Neural cell (in vitro differentiated cells): ENCODE results near the gene TRIM24. TPM values are rescaled to one million over a fixed set of nuclear protein-coding genes. Genes with fewer than 3 reads are reported as not detected.

ENCODE experiments used
- H2AFZ ChIP-seq: fragments of 200-600, 300-800 bp; sonication (generic), shearing (Covaris generic); 2 replicates; pipeline ENCODE4 v1.6.0; 2014; ENCODE audit warnings: low read depth, mild to moderate bottlenecking, antibody characterized with exemption, low read length, moderate library complexity
- H3F3A ChIP-seq: fragments of 200-600 bp; shearing (Covaris generic); 2 replicates; pipeline ENCODE4 v1.6.1; 2016; ENCODE audit warnings: mild to moderate bottlenecking, moderate library complexity, mixed read lengths, antibody characterized with exemption, low read length; ENCODE audit not compliant: insufficient read depth, poor library complexity, severe bottlenecking
- H3K27ac ChIP-seq: fragments of 200-600, 300-800 bp; sonication (generic), shearing (Covaris generic); 2 replicates; pipeline ENCODE4 v1.5.1; 2014; ENCODE audit warnings: mild to moderate bottlenecking, low read length, moderate library complexity
- H3K27me3 ChIP-seq: fragments of 300-800, 200-600 bp; sonication (generic), shearing (Covaris generic); 2 replicates; pipeline ENCODE4 v1.6.0; 2014; ENCODE audit warnings: mild to moderate bottlenecking, low read depth, low read length, moderate library complexity; ENCODE audit not compliant: insufficient read depth
- H3K36me3 ChIP-seq: fragments of 300-800, 200-600 bp; sonication (generic), shearing (Covaris generic); 2 replicates; pipeline ENCODE4 v1.5.1; 2014; ENCODE audit warnings: mild to moderate bottlenecking, antibody characterized with exemption, low read length, moderate library complexity; ENCODE audit not compliant: insufficient read depth
- H3K4me2 ChIP-seq: fragments of 300-800, 200-600 bp; sonication (generic), shearing (Covaris generic); 2 replicates; pipeline ENCODE4 v1.6.0; 2014; ENCODE audit warnings: mild to moderate bottlenecking, low read length
- H3K4me3 ChIP-seq: fragments of 300-800, 200-600 bp; sonication (generic), shearing (Covaris generic); 2 replicates; pipeline ENCODE4 v1.5.1; 2014; ENCODE audit warnings: mild to moderate bottlenecking, low read length, moderate library complexity
- H3K79me2 ChIP-seq: fragments of 200-600 bp; shearing (Covaris generic); replicated peaks from 2 replicates; pipeline ENCODE4 v1.6.0; 2014; ENCODE audit warnings: mild to moderate bottlenecking, low read length, moderate library complexity; ENCODE audit not compliant: insufficient read depth
- H3K9ac ChIP-seq: fragments of 300-800, 200-600 bp; sonication (generic), shearing (Covaris generic); 2 replicates; pipeline ENCODE4 v1.6.1; 2016; ENCODE audit warnings: mild to moderate bottlenecking, low read length, mixed read lengths
- H3K9me2 ChIP-seq: fragments of 200-600 bp; shearing (Covaris generic); 2 replicates; pipeline ENCODE4 v1.6.1; 2016; ENCODE audit warnings: mild to moderate bottlenecking, low read length, mixed read lengths; ENCODE audit not compliant: insufficient read depth
- H3K9me3 ChIP-seq: fragments of 200-600, 300-800 bp; sonication (generic), shearing (Covaris generic); 2 replicates; pipeline ENCODE4 v1.6.1; 2016; ENCODE audit warnings: mild to moderate bottlenecking, mixed run types, low read length, moderate library complexity, mixed read lengths
- H4K20me1 ChIP-seq: fragments of 200-600 bp; shearing (Covaris generic); 2 replicates; pipeline ENCODE4 v1.6.1; 2016; ENCODE audit warnings: mild to moderate bottlenecking, mixed run types; ENCODE audit not compliant: insufficient read depth
- CTCF ChIP-seq: fragments of 450-650 bp; IDR thresholded peaks from 2 replicates; pipeline ENCODE4 v1.5.1; 2014; ENCODE audit warnings: antibody characterized with exemption, mild to moderate bottlenecking, moderate library complexity; ENCODE audit not compliant: poor library complexity, severe bottlenecking
- EP300 ChIP-seq: fragments of 450-650 bp; conservative IDR thresholded peaks from 2 replicates; pipeline ENCODE4 v1.6.1; 2014; ENCODE audit warnings: antibody characterized with exemption, mild to moderate bottlenecking, moderate library complexity; ENCODE audit not compliant: poor library complexity, severe bottlenecking
- EZH2 ChIP-seq: fragments of 200-600, 300-800 bp; shearing (Covaris generic), sonication (generic); IDR thresholded peaks from 2 replicates; pipeline ENCODE4 v1.6.1; 2014; ENCODE audit warnings: antibody characterized with exemption, low read length, borderline replicate concordance, mild to moderate bottlenecking; ENCODE audit not compliant: insufficient read depth, poor library complexity, severe bottlenecking
- MXI1 ChIP-seq: fragments of 450-650 bp; conservative IDR thresholded peaks from 2 replicates; pipeline ENCODE4 v1.6.1; 2014; ENCODE audit warnings: antibody characterized with exemption, mild to moderate bottlenecking; ENCODE audit not compliant: poor library complexity, severe bottlenecking
- POLR2AphosphoS5 ChIP-seq: IDR thresholded peaks from 2 replicates; pipeline ENCODE4 v1.6.1; 2012
- RAD21 ChIP-seq: fragments of 450-650 bp; conservative IDR thresholded peaks from 2 replicates; pipeline ENCODE4 v1.6.1; 2014; ENCODE audit warnings: antibody characterized with exemption, mild to moderate bottlenecking, moderate library complexity
- REST ChIP-seq: IDR thresholded peaks from 2 replicates; pipeline ENCODE4 v1.6.1; 2012; ENCODE audit warnings: borderline replicate concordance
- SMC3 ChIP-seq: fragments of 450-650 bp; conservative IDR thresholded peaks from 2 replicates; pipeline ENCODE4 v1.6.1; 2014; ENCODE audit warnings: antibody characterized with exemption, mild to moderate bottlenecking, moderate library complexity; ENCODE audit not compliant: poor library complexity
- TAF1 ChIP-seq: IDR thresholded peaks from 2 replicates; pipeline ENCODE4 v1.6.1; 2012; ENCODE audit warnings: low read depth
- polyA plus RNA-seq: library from polyadenylated mRNA; depleted of rRNA; stranded (reverse); fragments of >200 nt; gene quantifications from 2 replicates; pipeline ENCODE4 v1.2.3, GENCODE V29; 2014

The TRIM24 gene
- polyA plus RNA-seq, 1 donor from 2014 or later: 47.1 TPM

- Histone ChIP-seq H3K9me2 (no peaks in the 10 kb centered on the region), H3K9me3 (no peaks in the 10 kb centered on the region), H2AFZ (no peak overlapping the region), H3K79me2 (peaks cover 9% of the 10 kb centered on the region), H4K20me1 (no peaks in the 10 kb centered on the region), H3K9ac (no peak overlapping the region), H3K36me3 (peaks cover 22% of the 10 kb centered on the region), H3F3A (no peaks in the 10 kb centered on the region), H3K4me3 (no peak overlapping the region), H3K4me2 (no peak overlapping the region), H3K27ac (no peak overlapping the region), H3K27me3 (no peaks in the 10 kb centered on the region)
- TF ChIP-seq EP300: no peak
- no peak for TF ChIP-seq EZH2
- TF ChIP-seq POLR2AphosphoS5: no peak
- TF ChIP-seq CTCF: no peak
- TF ChIP-seq RAD21: no peak
- TF ChIP-seq SMC3: no peak
- TF ChIP-seq MXI1: no peak
- no peak for TF ChIP-seq REST
- TF ChIP-seq TAF1: no peak
These were observed 89.0 kb downstream of the TRIM24 start for GRCh38 chr7:138549082-138549481.

GRCh38 chr7:138550337-138550736 is 90.3 kb downstream of the TRIM24 start:
- Histone ChIP-seq H3K9ac (no peak overlapping the region), H3K79me2 (peaks cover 5% of the 10 kb centered on the region), H3K27me3 (no peaks in the 10 kb centered on the region), H2AFZ (no peak overlapping the region), H3K27ac (no peak overlapping the region), H3K4me2 (no peak overlapping the region), H3F3A (no peaks in the 10 kb centered on the region), H4K20me1 (no peaks in the 10 kb centered on the region), H3K9me2 (no peaks in the 10 kb centered on the region), H3K36me3 (peaks cover 26% of the 10 kb centered on the region), H3K9me3 (no peaks in the 10 kb centered on the region), H3K4me3 (no peak overlapping the region)
- TF ChIP-seq CTCF (no peak), TAF1 (no peak), EP300 (no peak), MXI1 (no peak), REST (no peak)
